GM12801 (cell line): ENCODE results near the gene SLC48A1.

ENCODE experiments used
- TF ChIP-seq, protein P1 (sequence below): IDR thresholded peaks from one replicate; pipeline ENCODE4 v1.5.1; 2011; ENCODE audit warnings: control low read depth; ENCODE audit not compliant: insufficient read length; ENCODE audit errors: extremely low read depth

SLC48A1 gene

DNA sequence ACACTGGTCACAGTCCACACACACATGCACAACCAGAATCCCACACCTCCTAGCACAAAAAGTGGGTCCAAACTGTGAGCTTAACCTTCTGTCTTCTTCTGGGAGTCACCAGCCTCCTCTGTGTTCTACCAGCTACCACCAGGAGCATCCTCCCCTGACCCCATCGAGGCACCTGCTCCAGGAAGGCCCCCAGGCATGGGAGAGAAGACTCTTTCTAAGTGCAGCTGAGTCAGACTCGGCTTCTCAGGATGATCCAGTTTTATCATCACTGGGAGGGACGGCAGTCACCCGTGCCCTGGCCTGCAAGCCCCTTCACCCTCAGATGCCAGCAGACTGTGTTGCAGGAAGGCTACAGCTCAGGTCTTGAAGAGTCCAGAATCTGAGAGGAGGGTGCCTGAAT is 39.9 kb upstream of the SLC48A1 start:
- TF ChIP-seq, protein P1, sequence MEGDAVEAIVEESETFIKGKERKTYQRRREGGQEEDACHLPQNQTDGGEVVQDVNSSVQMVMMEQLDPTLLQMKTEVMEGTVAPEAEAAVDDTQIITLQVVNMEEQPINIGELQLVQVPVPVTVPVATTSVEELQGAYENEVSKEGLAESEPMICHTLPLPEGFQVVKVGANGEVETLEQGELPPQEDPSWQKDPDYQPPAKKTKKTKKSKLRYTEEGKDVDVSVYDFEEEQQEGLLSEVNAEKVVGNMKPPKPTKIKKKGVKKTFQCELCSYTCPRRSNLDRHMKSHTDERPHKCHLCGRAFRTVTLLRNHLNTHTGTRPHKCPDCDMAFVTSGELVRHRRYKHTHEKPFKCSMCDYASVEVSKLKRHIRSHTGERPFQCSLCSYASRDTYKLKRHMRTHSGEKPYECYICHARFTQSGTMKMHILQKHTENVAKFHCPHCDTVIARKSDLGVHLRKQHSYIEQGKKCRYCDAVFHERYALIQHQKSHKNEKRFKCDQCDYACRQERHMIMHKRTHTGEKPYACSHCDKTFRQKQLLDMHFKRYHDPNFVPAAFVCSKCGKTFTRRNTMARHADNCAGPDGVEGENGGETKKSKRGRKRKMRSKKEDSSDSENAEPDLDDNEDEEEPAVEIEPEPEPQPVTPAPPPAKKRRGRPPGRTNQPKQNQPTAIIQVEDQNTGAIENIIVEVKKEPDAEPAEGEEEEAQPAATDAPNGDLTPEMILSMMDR, result no peak

DNA sequence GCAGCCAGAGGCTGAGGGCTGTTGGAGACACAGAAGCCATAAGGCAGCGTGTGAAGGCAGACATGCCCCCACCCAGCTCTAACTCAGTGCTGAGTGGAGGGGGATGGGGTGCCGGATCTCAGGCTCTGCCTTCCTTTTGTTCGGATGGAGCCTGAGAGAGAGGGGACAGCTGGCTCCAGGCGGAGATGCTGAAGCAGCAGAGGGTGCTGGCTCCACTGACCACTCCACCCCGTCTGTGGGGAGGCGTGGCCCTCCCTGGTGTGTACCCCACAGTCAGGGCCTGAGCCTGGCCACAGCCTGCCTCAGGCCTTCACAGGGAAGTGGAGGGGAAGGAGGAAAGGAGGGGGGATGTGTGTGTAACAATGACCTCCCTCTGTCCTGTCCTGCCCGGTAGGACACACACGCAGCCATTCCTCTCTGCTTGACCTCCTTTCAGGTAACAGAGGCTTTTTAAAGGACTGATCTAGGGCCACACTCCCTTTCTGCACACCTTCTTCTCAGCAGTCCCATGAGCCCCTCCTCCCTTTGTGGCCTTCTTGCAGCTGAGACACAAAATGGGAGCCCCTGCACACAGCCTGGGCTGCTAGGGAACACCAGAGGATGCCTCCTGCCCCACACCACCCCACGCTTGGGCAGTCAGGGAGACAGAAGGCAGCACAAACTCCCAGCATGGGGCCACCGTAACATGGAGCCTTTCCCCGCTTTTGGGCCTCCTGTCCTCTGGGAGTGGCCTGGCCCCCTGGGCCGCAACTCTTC is 38.1 kb upstream of the SLC48A1 start:
- TF ChIP-seq, protein P1, result no peak

DNA sequence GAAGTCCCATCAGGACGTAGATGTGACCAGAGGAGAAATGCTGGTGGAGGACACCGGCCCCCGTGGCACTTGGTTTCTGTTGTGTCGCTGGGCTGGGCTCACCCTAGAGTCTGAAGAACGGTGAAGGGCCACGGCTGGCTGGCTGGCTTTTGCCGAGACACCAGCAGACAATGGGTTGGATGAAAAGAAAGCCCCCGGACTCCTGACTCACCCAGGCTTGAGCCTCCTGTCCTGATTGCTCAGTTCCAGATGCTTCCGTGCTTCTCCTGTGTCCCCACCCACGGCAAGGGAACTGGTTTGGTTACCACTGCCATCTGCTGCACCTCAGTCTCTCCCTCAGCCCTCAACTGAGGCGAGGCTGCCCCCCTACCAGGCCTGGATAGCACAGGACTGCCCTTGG is 37.4 kb upstream of the SLC48A1 start:
- TF ChIP-seq, protein P1, result no peak

DNA sequence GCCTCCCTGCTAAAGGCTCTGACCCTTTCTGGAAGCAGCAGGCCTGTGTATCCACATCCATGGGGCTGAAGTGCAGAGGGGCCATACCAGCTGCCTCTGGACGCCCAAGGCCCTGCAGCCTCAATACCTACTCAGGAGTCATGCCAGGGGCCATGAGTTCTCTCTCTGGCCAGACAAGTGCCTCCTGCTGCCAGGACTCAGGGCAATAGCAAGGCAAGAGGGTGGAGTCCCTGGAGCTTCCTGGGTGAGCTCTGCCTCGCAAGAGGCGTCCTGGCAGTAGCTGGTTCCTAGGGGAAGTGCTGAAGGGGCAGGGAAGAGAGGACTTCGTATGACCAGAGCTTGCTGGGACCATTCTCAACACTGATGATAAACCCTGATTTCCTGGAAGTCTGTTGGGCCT is 36.8 kb upstream of the SLC48A1 start:
- TF ChIP-seq, protein P1, result no peak

DNA sequence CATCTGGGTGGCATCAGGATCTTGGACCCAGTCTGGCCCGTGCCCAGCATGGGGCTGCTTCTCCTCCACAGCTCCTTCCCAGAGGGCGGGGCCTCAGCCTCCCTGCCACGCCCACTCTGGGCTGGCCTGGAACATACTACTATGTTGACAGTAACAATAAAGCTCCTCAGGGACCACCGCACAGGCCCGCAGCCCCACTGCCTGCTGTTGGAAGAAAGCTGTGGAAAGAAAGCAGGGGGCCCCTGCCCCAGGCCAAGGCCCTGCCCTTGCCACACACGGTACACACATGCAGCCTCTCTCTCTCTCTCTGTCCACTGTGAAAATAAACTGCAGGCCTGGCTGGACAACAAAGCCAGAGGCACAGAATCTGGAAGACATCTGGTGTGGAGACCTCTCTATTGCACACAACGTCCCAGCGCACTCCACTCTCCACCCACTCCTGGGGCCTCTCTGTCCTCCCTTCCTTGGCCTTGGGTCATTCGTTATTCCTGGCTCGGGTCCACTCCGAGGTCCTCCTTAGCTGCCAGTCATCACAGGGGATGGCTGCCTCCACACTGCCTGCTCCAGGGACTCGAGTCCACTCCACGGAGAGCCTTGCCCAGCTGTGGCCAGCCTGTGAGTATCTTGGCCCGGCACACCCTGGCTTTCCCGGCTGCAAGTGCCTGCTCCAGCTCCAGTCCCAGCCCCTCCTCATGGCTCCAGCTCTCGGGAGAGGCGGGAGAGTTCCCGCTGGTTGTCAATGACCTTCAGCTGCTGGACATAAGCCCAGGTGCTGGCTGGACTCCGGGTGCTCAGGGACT is 36.0 kb upstream of the SLC48A1 start:
- TF ChIP-seq, protein P1, result no peak

DNA sequence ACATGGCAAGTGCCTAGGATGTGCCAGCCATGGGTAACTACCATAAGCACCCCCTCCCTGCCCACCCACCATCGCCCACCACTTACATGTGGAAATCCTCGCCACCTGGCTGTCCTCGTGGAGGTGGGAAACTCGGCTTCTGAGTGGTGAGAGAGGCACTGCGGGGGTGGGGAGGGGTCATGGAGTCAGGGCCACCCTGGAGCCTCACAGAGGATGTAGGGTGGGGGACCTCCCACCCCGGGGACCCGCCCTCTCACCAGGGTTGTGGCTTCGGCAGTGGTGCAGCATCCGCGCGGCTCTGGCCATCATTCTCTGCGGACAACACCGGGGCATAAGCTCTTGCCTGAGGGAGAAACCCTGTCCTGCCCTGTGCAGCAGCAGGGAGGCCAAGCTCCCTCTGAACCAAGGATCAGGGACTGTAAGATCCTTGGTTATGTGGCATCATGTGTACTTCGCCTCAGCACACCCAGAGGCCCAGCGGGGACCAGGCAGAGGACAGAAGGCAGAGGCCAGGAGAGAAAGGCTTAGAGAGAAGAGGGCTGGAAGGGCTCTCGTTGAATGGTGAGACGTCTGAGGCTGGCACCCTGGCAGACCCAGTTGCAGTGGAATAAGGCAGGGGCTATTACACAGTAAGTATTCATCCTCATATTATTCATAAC is 35.0 kb upstream of the SLC48A1 start:
- TF ChIP-seq, protein P1, result no peak

DNA sequence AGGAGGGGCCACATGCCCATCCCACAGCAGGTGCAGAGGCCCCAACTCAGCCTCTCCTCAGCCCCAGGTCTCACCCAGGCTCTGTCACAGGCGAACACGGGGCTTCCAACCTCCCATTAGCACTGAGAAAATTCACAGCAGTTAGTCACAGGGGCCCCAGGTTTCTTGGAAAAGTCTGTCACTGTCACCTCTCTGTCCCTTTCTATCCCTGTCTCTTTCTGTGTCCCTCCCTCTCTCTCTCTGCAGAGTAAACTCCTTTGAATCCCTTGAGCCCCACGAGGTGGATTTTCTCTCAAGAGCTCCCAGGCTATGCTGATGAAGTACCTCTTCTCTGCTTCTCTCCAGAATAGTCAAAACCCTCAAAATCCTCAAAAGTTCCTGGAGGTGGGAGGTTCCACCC is 33.7 kb upstream of the SLC48A1 start:
- TF ChIP-seq, protein P1, result no peak
